ENCODE data around the gene PPP1R9A.

Gene PPP1R9A

DNA sequence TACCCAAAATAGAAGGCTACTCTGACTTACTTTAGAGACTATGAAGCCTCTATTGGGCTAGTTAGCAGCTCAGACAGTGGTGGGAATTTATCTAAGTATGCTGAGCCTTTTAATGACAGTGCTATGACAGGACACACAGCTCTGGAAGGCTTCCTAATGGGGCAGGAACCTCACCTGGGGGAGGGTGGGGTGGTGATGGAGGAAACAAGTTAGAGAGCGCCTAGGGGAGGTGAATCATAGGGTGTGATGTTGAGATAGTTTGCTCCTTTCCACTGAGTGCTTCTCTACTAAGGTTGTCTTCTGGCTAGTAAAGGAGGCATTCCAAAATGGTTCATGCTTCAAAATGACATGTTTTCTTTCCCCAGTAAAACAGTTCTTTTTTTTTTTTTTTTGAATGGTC, 42.1 kb downstream of the PPP1R9A start:
- no peak for DNase-seq (ENCODE audit: low read depth)
- TF ChIP-seq, protein P1, sequence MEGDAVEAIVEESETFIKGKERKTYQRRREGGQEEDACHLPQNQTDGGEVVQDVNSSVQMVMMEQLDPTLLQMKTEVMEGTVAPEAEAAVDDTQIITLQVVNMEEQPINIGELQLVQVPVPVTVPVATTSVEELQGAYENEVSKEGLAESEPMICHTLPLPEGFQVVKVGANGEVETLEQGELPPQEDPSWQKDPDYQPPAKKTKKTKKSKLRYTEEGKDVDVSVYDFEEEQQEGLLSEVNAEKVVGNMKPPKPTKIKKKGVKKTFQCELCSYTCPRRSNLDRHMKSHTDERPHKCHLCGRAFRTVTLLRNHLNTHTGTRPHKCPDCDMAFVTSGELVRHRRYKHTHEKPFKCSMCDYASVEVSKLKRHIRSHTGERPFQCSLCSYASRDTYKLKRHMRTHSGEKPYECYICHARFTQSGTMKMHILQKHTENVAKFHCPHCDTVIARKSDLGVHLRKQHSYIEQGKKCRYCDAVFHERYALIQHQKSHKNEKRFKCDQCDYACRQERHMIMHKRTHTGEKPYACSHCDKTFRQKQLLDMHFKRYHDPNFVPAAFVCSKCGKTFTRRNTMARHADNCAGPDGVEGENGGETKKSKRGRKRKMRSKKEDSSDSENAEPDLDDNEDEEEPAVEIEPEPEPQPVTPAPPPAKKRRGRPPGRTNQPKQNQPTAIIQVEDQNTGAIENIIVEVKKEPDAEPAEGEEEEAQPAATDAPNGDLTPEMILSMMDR (IDR thresholded peaks at IDR 0.05; ENCODE audit: low read length, missing control alignments): no peak

DNA sequence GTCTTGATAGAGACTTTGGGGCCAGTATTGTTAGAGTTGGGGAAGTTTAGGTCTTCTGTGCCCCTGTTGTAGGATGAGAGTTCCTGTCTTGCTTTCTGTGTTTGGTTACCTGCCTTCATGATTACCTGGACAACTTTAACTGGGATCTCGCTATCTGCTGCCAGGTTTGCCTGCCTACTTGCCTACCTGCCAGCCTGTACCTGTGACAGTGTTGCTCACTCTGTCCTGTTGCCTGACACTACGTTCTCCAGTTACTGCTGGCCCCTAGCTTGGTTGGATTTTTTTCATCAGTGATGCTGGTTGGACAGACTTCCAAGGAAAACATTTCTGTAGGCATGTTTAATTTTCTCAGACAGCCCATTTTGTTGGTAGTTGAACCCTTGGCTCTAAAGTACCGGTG, 48.4 kb downstream of the PPP1R9A start:
- DNase-seq (ENCODE audit: low read depth): no peak
- TF ChIP-seq, protein P1 (IDR thresholded peaks at IDR 0.05; ENCODE audit: low read length, missing control alignments): no peak
- no peak overlapping the region for H3K4me3 ChIP-seq (replicated peaks; ENCODE audit: low read depth, low read length)

More for the DNA sequence above, 42.1 kb downstream of the PPP1R9A start:
- no peak overlapping the region for H3K4me3 ChIP-seq (replicated peaks; ENCODE audit: low read depth, low read length)

- no peak overlapping the region for H3K4me3 ChIP-seq (replicated peaks; ENCODE audit: low read depth, low read length)
- DNase-seq (ENCODE audit: low read depth): no peak
- TF ChIP-seq, protein P1 (IDR thresholded peaks at IDR 0.05; ENCODE audit: low read length, missing control alignments): no peak
Observed at GRCh38 chr7:94957061-94957460, 49.7 kb downstream of the PPP1R9A start.

GRCh38 chr7:94962661-94963060, 55.3 kb downstream of the PPP1R9A start:
- no peak for DNase-seq (ENCODE audit: low read depth)
- no peak overlapping the region for H3K4me3 ChIP-seq (replicated peaks; ENCODE audit: low read depth, low read length)
- TF ChIP-seq, protein P1 (IDR thresholded peaks at IDR 0.05; ENCODE audit: low read length, missing control alignments): no peak

DNA sequence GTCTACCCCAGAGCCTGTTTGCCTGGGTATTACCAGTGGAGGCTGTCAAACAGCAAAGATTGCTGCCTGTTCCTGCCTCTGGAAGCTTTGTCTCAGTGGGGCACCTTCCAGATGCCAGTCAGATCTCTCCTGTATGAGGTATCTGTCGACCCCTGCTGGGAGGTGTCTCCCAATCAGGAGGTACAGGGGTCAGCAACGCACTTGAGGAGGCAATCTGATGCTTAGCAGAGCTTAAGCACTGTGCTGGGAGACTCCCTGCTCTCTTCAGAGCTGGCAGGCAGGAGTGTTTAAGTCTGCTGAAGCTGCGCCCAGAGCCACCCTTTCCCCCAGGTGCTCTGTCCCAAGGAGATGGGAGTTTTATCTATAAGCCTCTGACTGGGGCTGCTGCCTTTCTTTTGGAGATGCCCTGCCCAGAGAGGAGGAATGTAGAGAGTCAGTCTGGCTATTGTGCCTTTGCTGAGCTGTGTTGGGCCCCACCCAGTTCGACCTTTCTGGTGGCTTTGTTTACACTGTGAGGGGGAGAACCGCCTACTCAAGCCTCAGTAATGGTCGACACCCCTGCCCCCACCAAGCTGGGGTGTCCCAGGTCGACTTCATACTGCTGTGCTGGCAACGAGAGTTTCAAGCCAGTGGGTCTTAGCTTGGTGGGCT, 62.2 kb downstream of the PPP1R9A start:
- TF ChIP-seq, protein P1 (IDR thresholded peaks at IDR 0.05; ENCODE audit: low read length, missing control alignments): no peak
- H3K4me3 ChIP-seq (replicated peaks; ENCODE audit: low read depth, low read length): no peak overlapping the region
- no peak for DNase-seq (ENCODE audit: low read depth)

DNA sequence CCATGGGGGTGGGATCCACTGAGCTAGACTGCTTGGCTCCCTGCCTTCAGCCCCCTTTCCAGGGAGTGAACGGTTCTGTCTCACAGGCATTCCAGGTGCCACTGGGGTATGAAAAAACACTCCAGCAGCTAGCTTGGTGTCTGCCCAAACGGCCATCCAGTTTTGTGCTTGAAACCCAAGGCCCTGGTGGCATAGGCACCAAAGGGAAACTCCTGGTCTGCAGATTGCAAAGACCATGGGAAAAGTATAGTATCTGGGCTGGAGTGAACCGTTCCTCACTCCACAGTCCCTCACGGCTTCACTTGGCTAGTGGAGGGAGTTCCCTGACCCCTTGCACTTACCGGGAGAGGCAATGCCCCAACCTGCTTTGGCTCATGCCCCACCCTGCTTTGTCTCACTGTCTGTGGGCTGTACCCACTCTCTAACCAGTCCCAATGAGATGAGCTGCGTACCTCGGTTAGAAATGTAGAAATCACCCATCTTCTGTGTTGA, 62.7 kb downstream of the PPP1R9A start:
- DNase-seq (ENCODE audit: low read depth): no peak
- TF ChIP-seq, protein P1 (IDR thresholded peaks at IDR 0.05; ENCODE audit: low read length, missing control alignments): no peak

More for the DNA sequence above, 62.7 kb downstream of the PPP1R9A start:
- no peak overlapping the region for H3K4me3 ChIP-seq (replicated peaks; ENCODE audit: low read depth, low read length)

All from fibroblast of pulmonary artery (primary cell).